Measurements from ENCODE around the gene EEF1AKMT1. TPM values are rescaled to one million over a fixed set of nuclear protein-coding genes. Genes with fewer than 3 reads are reported as not detected.

The EEF1AKMT1 gene
- total RNA-seq, 4 donors from 2014 or later: 8.2 to 23.7 (median 18.5) TPM

DNA sequence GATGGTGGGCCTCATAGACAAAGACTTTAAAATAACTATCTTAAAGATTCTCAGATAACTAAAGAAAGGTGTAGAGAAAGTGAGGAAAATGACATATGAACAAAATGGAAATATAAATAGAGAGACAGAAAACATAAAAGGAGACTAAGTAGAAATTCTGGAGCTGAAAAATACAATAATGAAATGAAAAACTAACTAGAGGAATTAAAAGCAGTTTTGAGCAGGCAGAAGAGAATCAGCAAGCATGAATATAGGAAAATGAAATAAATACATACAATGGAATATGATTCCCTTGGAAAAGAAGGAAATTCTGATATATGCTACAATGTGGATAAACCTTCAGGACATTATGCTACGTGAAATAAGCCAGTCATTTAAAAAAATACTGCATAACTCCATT is 3.9 kb downstream of the EEF1AKMT1 start:
- Histone ChIP-seq H3K27me3 (no peaks in the 10 kb centered on the region), H3K27ac (no peak overlapping the region), H3K4me1 (peaks cover 0 to 21% (median 4%) of the 10 kb centered on the region in 4 donors), H3K9me3 (peaks cover 0 to 40% (median 6%) of the 10 kb centered on the region in 4 donors), H3K36me3 (peaks cover 0 to 40% (median 0%) of the 10 kb centered on the region in 3 donors), H3K4me3 (no peak overlapping the region)
- TF ChIP-seq, protein P1, sequence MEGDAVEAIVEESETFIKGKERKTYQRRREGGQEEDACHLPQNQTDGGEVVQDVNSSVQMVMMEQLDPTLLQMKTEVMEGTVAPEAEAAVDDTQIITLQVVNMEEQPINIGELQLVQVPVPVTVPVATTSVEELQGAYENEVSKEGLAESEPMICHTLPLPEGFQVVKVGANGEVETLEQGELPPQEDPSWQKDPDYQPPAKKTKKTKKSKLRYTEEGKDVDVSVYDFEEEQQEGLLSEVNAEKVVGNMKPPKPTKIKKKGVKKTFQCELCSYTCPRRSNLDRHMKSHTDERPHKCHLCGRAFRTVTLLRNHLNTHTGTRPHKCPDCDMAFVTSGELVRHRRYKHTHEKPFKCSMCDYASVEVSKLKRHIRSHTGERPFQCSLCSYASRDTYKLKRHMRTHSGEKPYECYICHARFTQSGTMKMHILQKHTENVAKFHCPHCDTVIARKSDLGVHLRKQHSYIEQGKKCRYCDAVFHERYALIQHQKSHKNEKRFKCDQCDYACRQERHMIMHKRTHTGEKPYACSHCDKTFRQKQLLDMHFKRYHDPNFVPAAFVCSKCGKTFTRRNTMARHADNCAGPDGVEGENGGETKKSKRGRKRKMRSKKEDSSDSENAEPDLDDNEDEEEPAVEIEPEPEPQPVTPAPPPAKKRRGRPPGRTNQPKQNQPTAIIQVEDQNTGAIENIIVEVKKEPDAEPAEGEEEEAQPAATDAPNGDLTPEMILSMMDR (IDR thresholded peaks at IDR 0.05): no peak
- TF ChIP-seq POLR2A (IDR thresholded peaks at IDR 0.05): no peak
- no peak for TF ChIP-seq EP300 (IDR thresholded peaks at IDR 0.05)
- DNase-seq (ENCODE audit: low spot score in 2 of 2): no peak
- 100% methylated on average over 1 of the region's 1 CpG for WGBS, 2 donors

GRCh38 chr13:20769091-20769490 is 4.7 kb downstream of the EEF1AKMT1 start:
- no peak overlapping the region for H3K4me3 ChIP-seq
- 53 to 89% methylated on average over 2 of the region's 2 CpGs for WGBS, 2 donors
- no peak overlapping the region for H3K27ac ChIP-seq
- no peak for DNase-seq (ENCODE audit: low spot score in 2 of 2)
- no peaks in the 10 kb centered on the region for H3K27me3 ChIP-seq
- TF ChIP-seq POLR2A (IDR thresholded peaks at IDR 0.05) (no peak), EP300 (IDR thresholded peaks at IDR 0.05) (no peak)
- TF ChIP-seq, protein P1 (IDR thresholded peaks at IDR 0.05): no peak
- H3K36me3 ChIP-seq: peaks cover 0 to 40% (median 0%) of the 10 kb centered on the region in 3 donors
- H3K9me3 ChIP-seq: peaks cover 0 to 40% (median 6%) of the 10 kb centered on the region in 4 donors
- H3K4me1 ChIP-seq: peaks cover 0 to 18% (median 4%) of the 10 kb centered on the region in 4 donors

DNA sequence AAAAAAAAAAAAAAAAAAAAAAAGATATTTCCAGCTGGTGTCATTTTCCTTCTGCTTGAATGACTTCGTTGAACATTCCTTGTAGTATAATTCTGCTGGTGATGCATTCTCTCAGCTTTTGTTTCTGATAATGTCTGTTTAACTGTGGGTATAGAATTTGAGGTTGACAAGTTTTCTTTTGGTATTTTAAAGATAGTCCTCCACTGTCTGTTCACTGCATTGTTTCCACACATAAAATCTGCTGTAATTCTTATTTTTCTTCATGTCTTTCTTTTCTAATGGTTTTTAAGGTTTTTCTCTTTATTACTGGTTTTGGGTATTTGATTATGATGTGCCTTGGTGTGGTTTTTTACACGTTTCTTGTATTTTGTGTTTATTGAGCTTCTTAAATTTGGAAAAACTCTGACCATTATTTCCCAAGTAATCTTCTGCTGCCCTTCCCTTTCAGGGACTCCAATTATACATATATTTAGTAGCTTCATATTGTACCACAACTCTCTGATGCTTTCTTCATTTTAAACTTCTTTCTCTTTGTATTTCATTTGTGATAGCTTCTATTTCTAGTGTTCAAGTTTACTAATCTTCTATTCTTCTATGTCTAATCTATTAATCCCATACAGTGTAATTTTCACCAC is 6.3 kb downstream of the EEF1AKMT1 start:
- Histone ChIP-seq H3K9me3 (peaks cover 0 to 40% (median 6%) of the 10 kb centered on the region in 4 donors), H3K27ac (no peak overlapping the region), H3K36me3 (peaks cover 0 to 40% (median 0%) of the 10 kb centered on the region in 3 donors), H3K27me3 (no peaks in the 10 kb centered on the region), H3K4me1 (peaks cover 0 to 10% (median 2%) of the 10 kb centered on the region in 4 donors), H3K4me3 (no peak overlapping the region)
- DNase-seq (ENCODE audit: low spot score in 2 of 2): no peak
- 94 to 95% methylated on average over 2 of the region's 2 CpGs for WGBS, 2 donors
- TF ChIP-seq, protein P1 (IDR thresholded peaks at IDR 0.05): no peak
- TF ChIP-seq EP300 (IDR thresholded peaks at IDR 0.05) (no peak), POLR2A (IDR thresholded peaks at IDR 0.05) (no peak)

- Histone ChIP-seq H3K4me1 (no peaks in the 10 kb centered on the region), H3K9me3 (peaks cover 0 to 6% (median 0%) of the 10 kb centered on the region in 4 donors), H3K27me3 (no peaks in the 10 kb centered on the region), H3K36me3 (peaks cover 0 to 18% (median 0%) of the 10 kb centered on the region in 3 donors), H3K27ac (no peak overlapping the region), H3K4me3 (no peak overlapping the region)
- DNase-seq (ENCODE audit: low spot score in 2 of 2): no peak
- WGBS, 2 donors: 85 to 87% methylated on average over 3 of the region's 3 CpGs
- TF ChIP-seq EP300 (IDR thresholded peaks at IDR 0.05): no peak
- no peak for TF ChIP-seq POLR2A (IDR thresholded peaks at IDR 0.05)
- TF ChIP-seq, protein P1 (IDR thresholded peaks at IDR 0.05): no peak
Observed at GRCh38 chr13:20760872-20761271, 12.9 kb downstream of the EEF1AKMT1 start.

DNA sequence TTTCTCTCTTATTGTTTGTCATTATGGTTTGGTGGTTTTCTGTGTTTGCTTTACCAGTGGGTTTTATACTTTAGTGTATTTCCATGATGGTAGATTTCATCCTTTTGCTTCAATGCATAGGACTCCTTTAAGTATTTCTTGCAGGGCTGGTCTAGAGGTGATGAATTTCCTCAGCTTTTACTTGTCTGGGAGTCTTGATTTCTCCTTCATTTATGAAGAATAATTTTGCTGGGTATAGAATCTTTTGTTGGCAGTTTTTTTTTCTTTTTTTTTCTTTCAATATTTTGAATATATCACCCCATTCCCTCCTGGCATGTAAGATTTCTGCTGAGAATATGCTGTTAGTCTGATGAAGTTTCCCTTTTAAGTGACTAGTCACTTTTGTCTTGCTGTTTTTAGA is 19.8 kb downstream of the EEF1AKMT1 start:
- Histone ChIP-seq H3K4me1 (no peaks in the 10 kb centered on the region), H3K27ac (no peak overlapping the region), H3K36me3 (peaks cover 0 to 48% (median 0%) of the 10 kb centered on the region in 3 donors), H3K4me3 (no peak overlapping the region), H3K27me3 (no peaks in the 10 kb centered on the region), H3K9me3 (peaks cover 0 to 35% (median 15%) of the 10 kb centered on the region in 4 donors)
- TF ChIP-seq POLR2A (IDR thresholded peaks at IDR 0.05) (no peak), EP300 (IDR thresholded peaks at IDR 0.05) (no peak)
- TF ChIP-seq, protein P1 (IDR thresholded peaks at IDR 0.05): no peak
- no peak for DNase-seq (ENCODE audit: low spot score in 2 of 2)
